HG02840 (cell line): ENCODE measurements around the gene ABCB1.
"Not testable (repeated sequence)": the region's sequence is repeated elsewhere in the genome, so short reads cannot be mapped to it uniquely, and the experiment has no call there.

Experiments
- ATAC-seq: cut with Tn5 transposase; IDR thresholded peaks from one replicate; pipeline ENCODE4 v1.9.1; 2021; ENCODE audit warnings: mild to moderate bottlenecking, moderate library complexity, moderate number of reproducible peaks; ENCODE audit not compliant: unreplicated experiment, low FRiP score

The ABCB1 gene

GRCh38 chr7:87580636-87581035, 20.0 kb downstream of the ABCB1 start:
- ATAC-seq = no peak

DNA sequence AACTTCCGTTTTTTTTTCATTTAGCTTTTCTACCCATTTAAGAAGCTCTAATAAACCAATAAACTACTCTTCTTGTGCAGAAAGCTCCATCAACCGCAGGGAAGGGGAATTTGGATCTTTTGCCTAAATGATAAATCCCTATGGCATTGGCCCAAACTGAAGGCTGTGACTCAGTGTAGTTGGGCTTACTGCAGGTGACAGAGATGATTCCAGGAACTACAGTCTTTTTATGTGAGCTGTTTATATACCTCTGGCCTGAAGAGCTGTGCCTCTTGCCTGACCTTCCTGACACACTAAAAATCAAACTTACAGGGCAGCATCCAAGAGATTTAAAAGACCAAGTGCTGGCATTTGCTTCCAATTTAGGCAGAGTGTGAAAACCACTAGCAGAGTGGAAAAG, 25.2 kb downstream of the ABCB1 start:
- ATAC-seq = no peak

- no peak for ATAC-seq
These were observed 26.1 kb downstream of the ABCB1 start for GRCh38 chr7:87574630-87575029.

- ATAC-seq = not testable (repeated sequence)
These were observed 28.2 kb downstream of the ABCB1 start for GRCh38 chr7:87572513-87572912.

DNA sequence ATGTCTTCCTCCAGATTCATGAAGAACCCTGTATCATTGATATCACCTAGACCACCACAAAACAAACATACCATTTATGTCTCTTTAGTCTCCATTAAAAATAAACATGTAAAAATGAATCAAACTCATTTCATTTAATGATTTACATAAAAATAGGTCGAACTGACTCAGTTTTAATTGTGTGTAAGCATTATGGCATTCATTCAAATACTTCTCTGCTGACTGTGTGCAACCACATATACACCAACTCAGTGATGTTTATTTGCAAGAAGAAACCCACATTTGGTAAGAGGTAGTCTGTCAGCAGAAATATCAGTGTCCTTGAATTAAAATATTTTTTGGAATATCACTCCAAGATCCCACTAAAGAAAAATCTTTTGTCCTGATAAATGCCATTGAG, 30.5 kb downstream of the ABCB1 start:
- no peak for ATAC-seq

DNA sequence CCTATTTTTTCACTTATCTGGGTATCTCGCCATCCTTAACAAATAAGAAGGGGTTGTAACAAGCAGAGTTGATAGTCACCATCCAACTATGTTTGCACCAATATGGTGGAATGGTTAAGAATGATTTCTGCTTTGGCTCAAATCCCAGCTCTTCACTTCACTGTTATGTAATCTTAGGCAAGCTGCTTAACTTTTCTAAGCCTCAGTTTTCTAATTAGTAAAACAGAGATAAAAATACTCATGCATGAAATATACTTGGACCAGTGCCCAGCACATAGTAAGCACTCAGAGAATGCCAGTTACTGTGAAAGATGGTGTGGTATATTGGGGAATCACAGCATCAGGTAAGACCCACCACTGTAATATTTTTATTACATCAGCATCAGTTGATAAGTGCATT, 33.6 kb downstream of the ABCB1 start:
- ATAC-seq = no peak

DNA sequence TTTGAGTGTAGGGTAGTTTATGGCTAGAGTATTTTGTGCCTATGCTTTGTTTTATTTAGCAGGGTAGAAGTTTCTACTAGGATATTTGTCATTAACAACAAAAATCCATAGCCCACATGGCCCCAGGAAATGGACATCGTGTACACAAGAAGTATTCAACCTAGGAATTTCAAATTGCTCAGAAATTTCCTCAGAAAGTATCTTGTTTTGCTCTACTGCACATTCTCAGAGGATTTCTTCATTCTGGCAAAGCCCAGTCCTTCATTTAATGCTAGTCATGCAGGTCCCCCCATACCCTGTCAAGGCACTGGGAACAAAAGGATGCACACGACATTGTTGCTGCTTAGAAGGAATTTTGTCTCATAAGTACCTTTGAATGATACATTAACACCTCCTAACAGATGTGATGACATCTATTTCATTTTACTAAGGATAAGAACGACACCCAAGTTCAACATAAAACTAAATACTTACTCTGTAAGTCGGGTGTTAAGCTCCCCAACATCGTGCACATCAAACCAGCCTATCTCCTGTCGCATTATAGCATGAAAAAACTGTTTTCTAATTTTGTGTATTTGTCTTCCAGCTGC, 34.3 kb downstream of the ABCB1 start:
- no peak for ATAC-seq

GRCh38 chr7:87565877-87566276, 34.8 kb downstream of the ABCB1 start:
- ATAC-seq = no peak

- peak; percentile 69 for ATAC-seq
These were observed 36.3 kb downstream of the ABCB1 start for GRCh38 chr7:87564296-87564963.

DNA sequence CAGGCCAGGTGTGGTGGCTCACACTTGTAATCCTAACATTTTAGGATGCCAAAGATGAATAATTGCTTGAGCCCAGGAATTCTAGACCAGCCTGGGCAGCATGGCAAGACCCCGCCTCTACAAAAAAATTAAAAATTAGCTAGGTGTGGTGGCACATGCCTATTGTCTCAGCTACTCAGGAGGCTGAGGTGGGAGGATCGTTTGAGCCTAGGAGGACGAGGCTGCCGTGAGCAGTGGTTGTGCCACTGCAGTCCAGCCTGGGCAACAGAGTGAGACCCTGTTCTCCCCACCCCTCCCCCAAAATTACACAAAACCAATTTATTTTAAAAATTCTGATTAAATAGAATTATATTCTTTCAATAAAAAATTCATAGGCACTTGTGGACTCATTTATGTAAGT, 39.0 kb downstream of the ABCB1 start:
- no peak for ATAC-seq

GRCh38 chr7:87561102-87561501, 39.6 kb downstream of the ABCB1 start:
- no peak for ATAC-seq

DNA sequence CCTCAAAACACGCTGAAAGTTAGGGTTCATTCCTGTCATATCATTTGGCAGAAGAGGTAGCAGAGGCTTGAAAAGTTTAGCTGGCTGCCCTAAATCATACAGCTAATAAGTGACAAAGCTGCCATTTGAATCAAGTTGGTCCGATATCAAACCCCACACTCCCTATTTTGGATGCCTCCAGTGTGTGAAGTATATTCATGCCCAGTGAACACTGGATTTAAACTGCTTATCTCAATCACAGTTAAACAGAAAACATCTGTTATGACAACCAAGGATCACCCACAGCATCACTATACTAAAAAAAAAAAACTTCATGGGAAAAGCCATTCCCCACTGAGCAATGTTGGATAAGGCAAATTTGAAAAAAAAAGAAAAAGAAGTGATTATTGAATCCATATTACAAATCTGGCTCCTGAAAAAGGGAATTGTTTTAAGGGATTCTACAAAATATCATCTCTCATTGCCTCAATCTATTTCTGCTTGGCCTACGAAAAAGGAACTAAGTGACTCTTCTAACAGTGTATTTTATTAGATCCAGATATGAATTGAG, 48.3 kb downstream of the ABCB1 start:
- ATAC-seq = no peak

DNA sequence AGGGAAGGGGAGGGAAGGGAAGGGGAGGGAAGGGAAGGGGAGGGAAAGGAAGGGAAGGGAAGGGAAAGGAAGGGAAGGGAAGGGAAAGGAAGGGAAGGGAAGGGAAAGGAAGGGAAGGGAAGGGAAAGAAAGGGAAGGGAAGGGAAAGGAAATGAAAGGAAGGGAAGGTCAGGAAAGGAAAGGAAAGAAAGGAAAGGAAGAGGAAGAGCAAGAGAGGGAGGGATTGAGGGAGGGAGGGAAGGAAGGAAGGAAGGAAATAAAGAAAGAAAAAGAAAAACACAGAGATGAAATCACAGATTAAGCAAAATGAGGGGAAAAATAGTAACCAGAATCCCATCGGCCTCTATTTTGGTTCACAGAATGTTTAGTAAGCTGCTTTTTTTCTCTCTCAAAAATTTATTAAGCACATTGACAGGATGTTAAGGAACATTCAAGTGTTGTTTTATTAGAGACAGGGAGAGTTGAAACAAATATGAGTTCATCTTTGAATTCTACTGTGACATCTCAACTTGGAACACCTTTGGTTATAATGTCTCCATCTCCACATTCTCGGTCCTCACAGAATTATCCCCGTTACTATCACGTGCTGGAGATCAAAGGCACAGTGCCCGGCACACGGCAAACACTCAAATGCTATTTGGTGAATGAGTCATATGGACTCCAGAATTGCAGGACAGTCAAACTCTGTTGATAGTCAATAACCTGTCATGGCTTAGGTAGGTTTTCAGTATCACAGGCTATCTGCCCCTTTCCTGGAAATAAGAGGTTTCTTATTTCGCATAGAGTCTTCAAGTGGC, 52.4 kb downstream of the ABCB1 start:
- no peak for ATAC-seq

DNA sequence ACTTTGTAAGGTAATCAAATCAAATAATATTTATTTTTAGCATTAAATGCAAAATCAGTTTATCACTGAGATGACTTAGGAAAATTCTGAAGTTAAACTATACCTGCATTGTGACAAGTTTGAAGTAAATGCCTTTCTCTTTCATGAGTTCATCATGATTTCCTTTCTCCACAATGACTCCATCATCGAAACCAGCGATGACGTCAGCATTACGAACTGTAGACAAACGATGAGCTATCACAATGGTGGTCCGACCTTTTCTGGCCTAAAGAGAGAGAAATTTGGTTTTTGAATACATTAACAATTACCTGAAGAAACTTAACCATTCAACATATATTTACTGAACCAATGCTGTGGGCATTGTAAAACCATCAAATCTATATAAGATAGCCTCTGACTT, 54.9 kb downstream of the ABCB1 start:
- no peak for ATAC-seq

- ATAC-seq = no peak
These were observed 57.1 kb downstream of the ABCB1 start for GRCh38 chr7:87543623-87544022.

DNA sequence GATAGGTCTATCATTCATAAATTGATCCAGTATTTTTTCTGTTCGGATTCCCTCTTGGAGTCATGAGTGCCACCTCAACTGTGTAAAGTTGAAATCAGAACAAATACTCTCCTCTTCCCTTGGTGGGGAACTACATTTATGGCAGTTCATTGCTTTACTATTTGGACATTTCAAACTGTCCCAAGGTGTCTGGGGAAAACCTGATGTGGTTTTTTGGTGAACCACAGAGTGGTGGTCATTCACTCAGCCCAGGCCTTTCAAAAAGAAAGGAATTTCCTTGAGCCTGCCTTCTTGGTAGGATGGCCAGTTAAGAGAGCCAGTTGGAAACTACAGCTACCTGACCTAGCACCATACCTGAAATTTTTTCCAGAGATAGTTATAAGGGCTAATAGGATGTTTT, 59.0 kb downstream of the ABCB1 start:
- no peak for ATAC-seq

DNA sequence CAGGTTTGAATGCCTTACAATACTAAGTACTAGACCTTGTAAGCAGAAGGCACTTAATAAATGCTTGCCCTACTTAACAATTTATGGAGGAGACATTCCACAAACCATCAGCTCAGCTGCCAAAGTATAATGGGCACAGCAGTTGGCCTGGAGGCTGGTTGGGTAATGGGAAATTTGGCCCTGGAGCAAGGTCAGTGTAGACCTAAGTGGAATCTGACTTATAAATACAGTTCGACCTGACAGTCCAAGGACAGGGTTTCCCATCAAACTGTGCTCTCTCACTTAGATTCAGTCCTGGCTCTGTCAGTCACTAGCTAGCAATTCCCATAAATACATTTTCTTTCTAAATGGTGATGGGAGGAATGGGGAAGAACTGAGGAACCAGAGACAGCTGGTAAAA, 62.6 kb downstream of the ABCB1 start:
- ATAC-seq = no peak

GRCh38 chr7:87534072-87534471, 66.6 kb downstream of the ABCB1 start:
- ATAC-seq = no peak

DNA sequence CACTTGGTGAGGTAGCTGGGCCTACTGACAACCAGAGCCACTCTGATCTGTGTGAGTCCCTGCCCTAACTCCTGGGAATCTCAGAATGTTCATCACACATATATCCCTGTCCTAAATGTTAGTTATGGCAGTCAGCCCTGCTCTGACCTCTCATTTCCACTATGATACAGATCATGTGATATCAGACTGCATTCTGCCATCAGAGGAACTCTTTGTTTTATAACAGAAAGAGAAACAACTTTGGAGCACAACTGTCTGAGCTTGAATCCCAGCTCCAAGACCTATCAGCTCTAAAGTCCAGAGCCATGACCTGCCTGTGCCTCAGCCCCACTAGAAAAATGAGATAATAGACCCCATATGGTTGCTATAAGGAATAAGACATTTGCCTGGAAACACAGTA, 70.6 kb downstream of the ABCB1 start:
- no peak for ATAC-seq

DNA sequence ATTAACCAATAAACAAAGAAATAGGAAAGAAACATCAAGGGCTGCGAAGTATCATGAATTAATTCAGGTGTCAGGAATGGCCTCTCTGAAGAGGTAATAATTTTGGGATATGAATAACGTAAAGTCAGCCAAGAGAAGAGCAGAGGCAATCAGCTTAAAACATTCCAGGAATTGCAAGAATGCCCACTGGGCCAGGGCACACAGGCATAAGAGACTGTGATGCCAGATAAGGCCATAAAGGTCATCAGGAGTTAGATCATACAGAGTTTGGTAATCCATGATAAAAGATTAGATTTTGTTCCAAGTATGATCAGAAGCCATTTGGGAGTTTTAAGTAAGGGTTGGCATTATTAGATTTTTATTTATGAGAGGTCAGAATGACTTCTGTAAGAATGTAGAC, 72.0 kb downstream of the ABCB1 start:
- no peak for ATAC-seq

DNA sequence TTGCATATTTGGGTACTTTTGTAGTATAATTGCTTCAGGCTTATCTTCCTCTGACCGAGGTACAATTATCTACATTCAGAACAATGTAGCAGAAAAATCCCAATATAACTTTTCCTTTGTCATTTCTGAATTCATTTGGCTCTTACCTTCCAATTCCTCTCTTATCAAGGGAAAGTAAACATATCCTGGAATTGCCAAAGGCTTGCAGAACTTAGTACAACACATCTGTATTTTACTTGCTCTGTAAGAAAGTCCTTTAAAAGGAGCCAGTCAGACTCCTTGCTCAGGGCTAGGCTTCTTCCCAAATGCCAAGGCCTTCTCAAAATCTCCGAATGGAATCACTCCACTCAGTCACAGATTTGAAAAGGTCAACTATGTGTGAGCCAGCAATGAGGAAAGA, 81.9 kb downstream of the ABCB1 start:
- ATAC-seq = no peak

- ATAC-seq = no peak
These were observed 82.8 kb downstream of the ABCB1 start for GRCh38 chr7:87517891-87518290.
